ENCODE measurements around the gene UCP2.

UCP2 gene

GRCh38 chr11:73997120-73997770, 14.6 kb upstream of the UCP2 start:
- no peak overlapping the region for H3K4me3 ChIP-seq (ENCODE audit: low read depth, low read length)
- TF ChIP-seq POLR2A (IDR thresholded peaks at IDR 0.05; ENCODE audit: extremely low read depth, insufficient read length) (no peak), MAX (IDR thresholded peaks at IDR 0.05; ENCODE audit: low read depth, low read length) (no peak), MYC (IDR thresholded peaks at IDR 0.05; ENCODE audit: low read depth, low read length) (no peak), CTCF (IDR thresholded peaks at IDR 0.05; ENCODE audit: low read depth, low read length) (no peak)
- no peak for DNase-seq (ENCODE audit: low read depth)

GRCh38 chr11:73996161-73996747, 13.6 kb upstream of the UCP2 start:
- no peak overlapping the region for H3K4me3 ChIP-seq (ENCODE audit: low read depth, low read length)
- TF ChIP-seq MYC (IDR thresholded peaks at IDR 0.05; ENCODE audit: low read depth, low read length) (no peak), POLR2A (IDR thresholded peaks at IDR 0.05; ENCODE audit: extremely low read depth, insufficient read length) (no peak), MAX (IDR thresholded peaks at IDR 0.05; ENCODE audit: low read depth, low read length) (no peak), CTCF (IDR thresholded peaks at IDR 0.05; ENCODE audit: low read depth, low read length) (no peak)
- no peak for DNase-seq (ENCODE audit: low read depth)

GRCh38 chr11:73995731-73996130, 13.1 kb upstream of the UCP2 start:
- no peak for DNase-seq (ENCODE audit: low read depth)
- TF ChIP-seq MAX (IDR thresholded peaks at IDR 0.05; ENCODE audit: low read depth, low read length) (no peak), CTCF (IDR thresholded peaks at IDR 0.05; ENCODE audit: low read depth, low read length) (no peak), POLR2A (IDR thresholded peaks at IDR 0.05; ENCODE audit: extremely low read depth, insufficient read length) (no peak), MYC (IDR thresholded peaks at IDR 0.05; ENCODE audit: low read depth, low read length) (no peak)
- H3K4me3 ChIP-seq (ENCODE audit: low read depth, low read length), result no peak overlapping the region

- peak; percentile 60 for DNase-seq (ENCODE audit: low read depth)
- H3K4me3 ChIP-seq (ENCODE audit: low read depth, low read length), result no peak overlapping the region
- no peak for TF ChIP-seq CTCF (IDR thresholded peaks at IDR 0.05; ENCODE audit: low read depth, low read length)
- no peak for TF ChIP-seq MAX (IDR thresholded peaks at IDR 0.05; ENCODE audit: low read depth, low read length)
- TF ChIP-seq MYC (IDR thresholded peaks at IDR 0.05; ENCODE audit: low read depth, low read length), result no peak
- TF ChIP-seq POLR2A (IDR thresholded peaks at IDR 0.05; ENCODE audit: extremely low read depth, insufficient read length), result no peak
Measured at GRCh38 chr11:73995247-73995646, 12.6 kb upstream of the UCP2 start.

- no peak for TF ChIP-seq CTCF (IDR thresholded peaks at IDR 0.05; ENCODE audit: low read depth, low read length)
- no peak for TF ChIP-seq POLR2A (IDR thresholded peaks at IDR 0.05; ENCODE audit: extremely low read depth, insufficient read length)
- no peak for TF ChIP-seq MYC (IDR thresholded peaks at IDR 0.05; ENCODE audit: low read depth, low read length)
- no peak for TF ChIP-seq MAX (IDR thresholded peaks at IDR 0.05; ENCODE audit: low read depth, low read length)
- no peak for DNase-seq (ENCODE audit: low read depth)
- no peak overlapping the region for H3K4me3 ChIP-seq (ENCODE audit: low read depth, low read length)
Measured at GRCh38 chr11:73991471-73992006, 8.9 kb upstream of the UCP2 start.

All from NB4 (cell line).